Parathyroid adenoma (tissue), 2 donors: ENCODE measurements around the gene PSMC5.
"Not testable (repeated sequence)": the region's sequence is repeated elsewhere in the genome, so short reads cannot be mapped to it uniquely, and the experiment has no call there.

ENCODE experiments used
- H2AFZ ChIP-seq: fragments of 300-600 bp; sonication (generic); one replicate; pipeline ENCODE4 v1.7.0; 2017; ENCODE audit warnings: antibody characterized with exemption, mild to moderate bottlenecking
- H3K27ac ChIP-seq: fragments of 300-600 bp; sonication (generic); one replicate; pipeline ENCODE4 v1.7.0; 2017
- H3K27me3 ChIP-seq: fragments of 300-600 bp; sonication (generic); one replicate; pipeline ENCODE4 v1.7.0; 2017; ENCODE audit warnings: low read length; ENCODE audit not compliant: control insufficient read depth, insufficient read depth
- H3K36me3 ChIP-seq: fragments of 300-600 bp; sonication (generic); one replicate; pipeline ENCODE4 v1.7.0; 2017; ENCODE audit warnings: low read length; ENCODE audit not compliant: control insufficient read depth, insufficient read depth
- H3K4me1 ChIP-seq: fragments of 300-600 bp; sonication (generic); one replicate; pipeline ENCODE4 v1.7.0; 2017; ENCODE audit warnings: control low read depth
- H3K4me2 ChIP-seq: fragments of 300-600 bp; sonication (generic); one replicate; pipeline ENCODE4 v1.7.0; 2017; ENCODE audit warnings: low read length
- H3K4me3 ChIP-seq: fragments of 300-600 bp; sonication (generic); one replicate; pipeline ENCODE4 v1.7.0; 2017; ENCODE audit warnings: low read depth, low read length
- H3K79me2 ChIP-seq: fragments of 300-600 bp; sonication (generic); one replicate; pipeline ENCODE4 v1.7.0; 2017; ENCODE audit warnings: control low read depth
- H3K9ac ChIP-seq: fragments of 300-600 bp; sonication (generic); one replicate; pipeline ENCODE4 v1.7.0; 2017; ENCODE audit warnings: mild to moderate bottlenecking
- H3K9me3 ChIP-seq: fragments of 300-600 bp; sonication (generic); one replicate; pipeline ENCODE4 v1.7.0; 2017; ENCODE audit warnings: low read length; ENCODE audit not compliant: control insufficient read depth
- TF ChIP-seq, protein P1 (sequence below): fragments of 300-600 bp; sonication (generic); IDR thresholded peaks from one replicate; pipeline ENCODE4 v1.7.0; 2017; ENCODE audit warnings: antibody characterized with exemption, mild to moderate bottlenecking
- donor health status: primary hyperparathyroidism.

PSMC5 gene

DNA sequence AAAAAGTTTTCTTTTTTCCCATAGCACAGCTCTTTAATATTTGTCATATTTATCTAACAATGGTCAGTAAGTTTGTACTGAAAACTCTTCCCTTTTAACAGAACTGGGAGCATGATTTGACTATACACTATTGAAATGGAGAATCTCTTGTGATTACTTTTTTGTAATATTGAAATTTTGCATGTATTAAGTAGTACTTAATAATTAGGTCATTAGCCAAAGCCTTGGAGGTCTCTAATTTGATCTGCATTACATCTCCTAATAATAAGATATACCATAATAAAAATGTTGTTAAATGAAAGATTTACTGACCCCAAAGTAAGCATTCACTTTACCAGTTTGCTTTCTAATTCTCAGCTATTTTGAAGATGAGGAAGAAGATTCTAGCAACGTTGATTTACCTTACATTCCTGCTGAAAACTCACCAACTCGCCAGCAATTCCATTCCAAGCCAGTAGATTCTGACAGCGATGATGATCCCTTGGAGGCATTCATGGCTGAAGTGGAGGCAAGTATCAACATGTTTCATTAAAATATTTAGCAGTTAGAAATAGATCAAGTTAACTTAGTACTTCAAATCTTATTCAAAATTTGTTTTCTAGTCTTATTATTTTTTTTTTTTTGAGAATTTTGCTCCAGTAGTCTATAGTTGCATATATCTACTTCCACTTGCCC is 35.0 kb upstream of the PSMC5 start:
- Histone ChIP-seq H3K36me3 (no peaks in the 10 kb centered on the region), H2AFZ (no peak overlapping the region)
- TF ChIP-seq, protein P1, sequence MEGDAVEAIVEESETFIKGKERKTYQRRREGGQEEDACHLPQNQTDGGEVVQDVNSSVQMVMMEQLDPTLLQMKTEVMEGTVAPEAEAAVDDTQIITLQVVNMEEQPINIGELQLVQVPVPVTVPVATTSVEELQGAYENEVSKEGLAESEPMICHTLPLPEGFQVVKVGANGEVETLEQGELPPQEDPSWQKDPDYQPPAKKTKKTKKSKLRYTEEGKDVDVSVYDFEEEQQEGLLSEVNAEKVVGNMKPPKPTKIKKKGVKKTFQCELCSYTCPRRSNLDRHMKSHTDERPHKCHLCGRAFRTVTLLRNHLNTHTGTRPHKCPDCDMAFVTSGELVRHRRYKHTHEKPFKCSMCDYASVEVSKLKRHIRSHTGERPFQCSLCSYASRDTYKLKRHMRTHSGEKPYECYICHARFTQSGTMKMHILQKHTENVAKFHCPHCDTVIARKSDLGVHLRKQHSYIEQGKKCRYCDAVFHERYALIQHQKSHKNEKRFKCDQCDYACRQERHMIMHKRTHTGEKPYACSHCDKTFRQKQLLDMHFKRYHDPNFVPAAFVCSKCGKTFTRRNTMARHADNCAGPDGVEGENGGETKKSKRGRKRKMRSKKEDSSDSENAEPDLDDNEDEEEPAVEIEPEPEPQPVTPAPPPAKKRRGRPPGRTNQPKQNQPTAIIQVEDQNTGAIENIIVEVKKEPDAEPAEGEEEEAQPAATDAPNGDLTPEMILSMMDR = no peak

DNA sequence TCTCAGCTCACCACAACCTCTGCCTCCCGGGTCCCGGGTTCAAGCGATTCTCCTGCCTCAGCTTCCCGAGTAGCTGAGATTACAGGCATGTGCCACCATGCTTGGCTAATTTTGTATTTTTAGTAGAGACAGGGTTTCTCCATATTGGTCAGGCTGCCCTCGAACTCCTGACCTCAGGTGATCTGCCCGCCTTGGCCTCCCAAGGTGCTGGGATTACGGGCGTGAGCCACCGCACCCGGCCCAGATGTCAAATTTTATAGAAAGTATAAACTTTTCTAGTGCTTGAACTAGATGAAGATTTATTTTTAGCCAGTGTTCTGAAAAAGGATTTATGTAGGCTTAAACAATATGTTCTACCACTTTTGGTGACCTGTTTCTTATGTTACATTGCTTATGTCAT is 30.9 kb upstream of the PSMC5 start:
- not testable (repeated sequence) for H3K4me3 ChIP-seq, H3K27ac ChIP-seq, H2AFZ ChIP-seq, H3K9ac ChIP-seq, H3K79me2 ChIP-seq, H3K36me3 ChIP-seq, H3K9me3 ChIP-seq, H3K4me2 ChIP-seq, H3K27me3 ChIP-seq, H3K4me1 ChIP-seq

More for the DNA sequence above, 35.0 kb upstream of the PSMC5 start:
- Histone ChIP-seq H3K27ac (no peak overlapping the region), H3K4me1 (no peaks in the 10 kb centered on the region), H3K27me3 (no peaks in the 10 kb centered on the region), H3K79me2 (peaks cover 27% of the 10 kb centered on the region), H3K9ac (no peak overlapping the region), H3K9me3 (no peaks in the 10 kb centered on the region), H3K4me3 (no peak overlapping the region), H3K4me2 (no peak overlapping the region)

DNA sequence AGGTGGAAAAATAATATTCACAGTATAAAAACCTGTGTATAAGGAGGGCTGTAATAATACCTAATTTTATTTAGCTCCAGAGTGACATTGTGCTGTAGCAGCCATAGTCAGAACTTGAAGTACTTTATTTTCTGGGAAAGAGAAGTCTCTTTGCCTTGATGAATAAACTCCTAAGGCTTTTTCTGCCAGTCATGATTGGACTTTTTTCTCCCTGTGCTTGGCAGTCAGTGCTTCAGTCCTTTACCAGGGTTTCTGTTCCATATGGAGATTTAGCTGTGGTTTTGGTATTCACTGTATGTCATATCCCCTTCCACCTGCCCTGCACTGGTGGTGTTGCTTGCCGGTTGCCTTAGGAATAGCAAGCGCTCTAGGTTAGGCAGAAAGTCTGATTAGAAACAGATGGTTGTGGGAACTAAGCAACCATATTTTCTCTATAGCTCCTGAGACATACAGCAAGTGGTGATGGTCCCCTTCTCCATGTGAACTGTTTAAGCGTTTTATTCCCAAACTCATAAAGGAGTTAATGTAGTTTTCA is 28.6 kb upstream of the PSMC5 start:
- TF ChIP-seq, protein P1 = no peak
- Histone ChIP-seq H3K36me3 (no peaks in the 10 kb centered on the region), H3K27ac (no peak overlapping the region), H3K4me1 (no peaks in the 10 kb centered on the region), H3K27me3 (no peaks in the 10 kb centered on the region), H3K9ac (no peak overlapping the region), H3K79me2 (peaks cover 5% of the 10 kb centered on the region), H3K4me2 (no peak overlapping the region), H3K9me3 (no peaks in the 10 kb centered on the region), H3K4me3 (no peak overlapping the region), H2AFZ (no peak overlapping the region)

DNA sequence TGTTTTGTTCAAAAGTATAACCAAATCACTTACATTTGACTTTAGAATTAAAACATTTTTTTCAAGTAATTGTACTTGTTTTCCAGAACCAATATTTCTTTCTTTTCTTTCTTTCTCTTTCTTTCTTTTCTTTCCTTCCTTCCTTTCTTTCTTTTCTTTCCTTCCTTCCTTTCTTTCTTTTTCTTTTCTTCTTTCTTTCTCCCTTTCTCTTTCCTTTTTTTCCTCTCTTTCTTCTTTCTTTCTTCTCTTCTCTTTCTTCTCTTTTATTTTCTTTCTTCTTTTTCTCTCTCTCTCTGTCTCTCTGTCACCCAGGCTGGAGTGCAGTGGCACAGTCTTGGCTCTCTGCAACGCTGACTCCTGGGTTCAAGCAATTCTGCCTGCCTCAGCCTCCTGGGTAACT is 26.4 kb upstream of the PSMC5 start:
- Histone ChIP-seq H3K27me3 (no peaks in the 10 kb centered on the region), H3K36me3 (no peaks in the 10 kb centered on the region), H3K4me2 (no peak overlapping the region), H3K9me3 (no peaks in the 10 kb centered on the region), H3K4me3 (no peak overlapping the region), H3K4me1 (no peaks in the 10 kb centered on the region), H3K27ac (no peak overlapping the region), H3K79me2 (peaks cover 4% of the 10 kb centered on the region), H3K9ac (no peak overlapping the region), H2AFZ (no peak overlapping the region)
- TF ChIP-seq, protein P1 = no peak

DNA sequence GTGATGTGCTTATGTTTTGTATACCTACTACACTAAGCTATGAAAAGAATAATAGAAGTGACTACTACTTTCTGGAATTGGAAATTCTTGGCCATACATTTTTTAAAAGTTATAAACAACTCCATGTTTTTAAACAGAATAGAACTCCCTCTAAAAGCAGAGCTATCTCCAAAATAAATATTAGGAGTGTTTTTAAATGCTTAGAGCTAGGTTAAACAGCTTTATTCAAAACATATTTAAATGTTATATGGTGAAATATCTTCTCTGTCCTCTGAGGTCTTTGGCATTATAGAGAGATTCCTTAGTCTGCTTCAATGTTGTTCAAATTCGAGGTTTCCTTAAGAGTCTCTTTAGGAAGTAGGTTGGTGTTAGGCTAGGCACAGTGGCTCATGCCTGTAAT is 22.9 kb upstream of the PSMC5 start:
- Histone ChIP-seq H3K27me3 (no peaks in the 10 kb centered on the region), H3K27ac (no peak overlapping the region), H3K4me1 (no peaks in the 10 kb centered on the region), H3K36me3 (no peaks in the 10 kb centered on the region), H3K79me2 (peaks cover 2% of the 10 kb centered on the region), H3K4me3 (no peak overlapping the region), H3K9me3 (no peaks in the 10 kb centered on the region), H3K9ac (no peak overlapping the region), H2AFZ (no peak overlapping the region), H3K4me2 (no peak overlapping the region)
- TF ChIP-seq, protein P1 = no peak
